Measurements from ENCODE around the gene DMRT3. TPM values are rescaled to one million over a fixed set of nuclear protein-coding genes. Genes with fewer than 3 reads are reported as not detected.

Gene DMRT3
- total and polyA plus RNA-seq, 11 donors, result 0.15 TPM; not detected in 10

- Histone ChIP-seq H3K36me3 (no peaks in the 10 kb centered on the region), H3K4me1 (no peaks in the 10 kb centered on the region), H3K4me3 (no peak overlapping the region), H3K9me3 (no peaks in the 10 kb centered on the region), H3K27me3 (peaks cover 0 to 51% (median 0%) of the 10 kb centered on the region in 9 donors), H3K27ac (no peak overlapping the region)
- intact Hi-C loops (cut with DNase I), result no loop called here
- ATAC-seq, result no peak
- WGBS, 4 donors, result 81 to 93% (median 84%) methylated on average over 2 of the region's 2 CpGs
- TF ChIP-seq CTCF (IDR thresholded peaks at IDR 0.05) (no peak), POLR2A (IDR thresholded peaks at IDR 0.05) (no peak)
- no peak for DNase-seq
Observed at GRCh38 chr9:1014640-1015039, 38.2 kb downstream of the DMRT3 start.

- H3K27me3 ChIP-seq, result peaks cover 0 to 54% (median 3%) of the 10 kb centered on the region in 9 donors
- peak in 2 of 4 donors; percentile 31 to 50 for ATAC-seq
- peaks cover 0 to 13% (median 7%) of the 10 kb centered on the region in 12 donors for H3K9me3 ChIP-seq
- H3K36me3 ChIP-seq, result no peaks in the 10 kb centered on the region
- no peak for DNase-seq
- TF ChIP-seq POLR2A (IDR thresholded peaks at IDR 0.05), result no peak
- TF ChIP-seq CTCF (IDR thresholded peaks at IDR 0.05), result peak in 10 of 12 donors; percentile 19 to 37 (median 24)
- WGBS, 4 donors, result 12 to 16% (median 14%) methylated on average over 10 of the region's 10 CpGs
- H3K4me1 ChIP-seq, result no peaks in the 10 kb centered on the region
- intact Hi-C loops (cut with DNase I), result no loop called here
- no peak overlapping the region for H3K4me3 ChIP-seq
- no peak overlapping the region for H3K27ac ChIP-seq
Observed at GRCh38 chr9:1018121-1018520, 41.7 kb downstream of the DMRT3 start.

- no peak overlapping the region for H3K4me3 ChIP-seq
- ATAC-seq (no peak), DNase-seq (no peak)
- H3K9me3 ChIP-seq, result peaks cover 0 to 17% (median 9%) of the 10 kb centered on the region in 12 donors
- intact Hi-C loops (cut with DNase I), result no loop called here
- no peak for TF ChIP-seq POLR2A (IDR thresholded peaks at IDR 0.05)
- no peak for TF ChIP-seq CTCF (IDR thresholded peaks at IDR 0.05)
- H3K4me1 ChIP-seq, result no peaks in the 10 kb centered on the region
- H3K27me3 ChIP-seq, result peaks cover 0 to 49% (median 6%) of the 10 kb centered on the region in 9 donors
- H3K27ac ChIP-seq, result no peak overlapping the region
- no peaks in the 10 kb centered on the region for H3K36me3 ChIP-seq
- 68 to 83% (median 77%) methylated on average over 1 of the region's 1 CpG for WGBS, 4 donors
Observed at GRCh38 chr9:1024112-1024511, 47.7 kb downstream of the DMRT3 start.

- no peak overlapping the region for H3K27ac ChIP-seq
- ATAC-seq (no peak), DNase-seq (no peak)
- H3K9me3 ChIP-seq, result peaks cover 0 to 17% (median 9%) of the 10 kb centered on the region in 12 donors
- H3K4me1 ChIP-seq, result no peaks in the 10 kb centered on the region
- peaks cover 0 to 53% (median 6%) of the 10 kb centered on the region in 9 donors for H3K27me3 ChIP-seq
- intact Hi-C loops (cut with DNase I), result no loop called here
- WGBS, 4 donors, result 44 to 66% (median 55%) methylated on average over 8 of the region's 8 CpGs
- H3K4me3 ChIP-seq, result no peak overlapping the region
- H3K36me3 ChIP-seq, result no peaks in the 10 kb centered on the region
- no peak for TF ChIP-seq CTCF (IDR thresholded peaks at IDR 0.05)
- TF ChIP-seq POLR2A (IDR thresholded peaks at IDR 0.05), result no peak
Observed at GRCh38 chr9:1025131-1025530, 48.7 kb downstream of the DMRT3 start.

Measured in heart left ventricle (tissue), 16 donors.